H9 (cell line): Measurements from ENCODE around the gene TNFAIP8L3. TPM values are rescaled to one million over a fixed set of nuclear protein-coding genes. Genes with fewer than 3 reads are reported as not detected.

Experiments
- DNase-seq: peaks from one replicate; pipeline ENCODE4 v3.0.0-alpha.2; 2017
- H2AFZ ChIP-seq: one replicate; pipeline ENCODE4 v1.6.1; 2013; ENCODE audit warnings: mild to moderate bottlenecking, low read length, control low read depth, moderate library complexity
- H2AK5ac ChIP-seq: 2 replicates; pipeline ENCODE4 v1.6.1; 2013; ENCODE audit warnings: low read length, control low read depth, mixed read lengths; ENCODE audit not compliant: insufficient read length
- H2BK120ac ChIP-seq: one replicate; pipeline ENCODE4 v1.6.1; 2013; ENCODE audit warnings: low read depth, mild to moderate bottlenecking, low read length, control low read depth, inconsistent platforms; ENCODE audit not compliant: poor library complexity, severe bottlenecking
- H2BK12ac ChIP-seq: 2 replicates; pipeline ENCODE4 v1.6.1; 2013; ENCODE audit warnings: low read length, control low read depth, mixed read lengths, low read depth; ENCODE audit not compliant: insufficient read length
- H2BK15ac ChIP-seq: 2 replicates; pipeline ENCODE4 v1.6.1; 2013; ENCODE audit warnings: low read depth, low read length, control low read depth
- H2BK20ac ChIP-seq: one replicate; pipeline ENCODE4 v1.6.1; 2013; ENCODE audit warnings: low read depth, mild to moderate bottlenecking, low read length, control low read depth, inconsistent platforms; ENCODE audit not compliant: poor library complexity, severe bottlenecking
- H2BK5ac ChIP-seq: 2 replicates; pipeline ENCODE4 v1.6.1; 2013; ENCODE audit warnings: low read length, control low read depth, mixed read lengths; ENCODE audit not compliant: insufficient read length
- H3K14ac ChIP-seq: 2 replicates; pipeline ENCODE4 v1.6.1; 2013; ENCODE audit warnings: low read length, control low read depth; ENCODE audit not compliant: insufficient read depth
- H3K18ac ChIP-seq: 2 replicates; pipeline ENCODE4 v1.6.1; 2013; ENCODE audit warnings: low read depth, mild to moderate bottlenecking, mixed read lengths, low read length, control low read depth; ENCODE audit not compliant: insufficient read length
- H3K23ac ChIP-seq: 2 replicates; pipeline ENCODE4 v1.6.1; 2013; ENCODE audit warnings: low read length, control low read depth, mixed read lengths, low read depth; ENCODE audit not compliant: insufficient read length
- H3K23me2 ChIP-seq: 2 replicates; pipeline ENCODE4 v1.6.1; 2013; ENCODE audit warnings: low read depth, mild to moderate bottlenecking, mixed read lengths, low read length, control low read depth; ENCODE audit not compliant: insufficient read length, poor library complexity, severe bottlenecking
- H3K27ac ChIP-seq: 2 replicates; pipeline ENCODE4 v1.5.1; 2013; ENCODE audit warnings: low read length, control low read depth, mixed read lengths, low read depth; ENCODE audit not compliant: insufficient read length
- H3K27me3 ChIP-seq: 2 replicates; pipeline ENCODE4 v1.6.1; 2013; ENCODE audit warnings: low read length, control low read depth, inconsistent platforms; ENCODE audit not compliant: insufficient read depth
- H3K4ac ChIP-seq: 2 replicates; pipeline ENCODE4 v1.6.1; 2013; ENCODE audit warnings: low read depth, mild to moderate bottlenecking, control low read depth, inconsistent platforms, low read length, moderate library complexity
- H3K4me1 ChIP-seq: 2 replicates; pipeline ENCODE4 v1.6.1; 2013; ENCODE audit warnings: low read length, control low read depth, inconsistent platforms; ENCODE audit not compliant: insufficient read depth
- H3K4me2 ChIP-seq: 2 replicates; pipeline ENCODE4 v1.6.1; 2013; ENCODE audit warnings: low read length, control low read depth, mixed read lengths; ENCODE audit not compliant: insufficient read length, insufficient read depth
- H3K56ac ChIP-seq: 2 replicates; pipeline ENCODE4 v1.6.1; 2013; ENCODE audit warnings: low read depth, mild to moderate bottlenecking, mixed read lengths, low read length, control low read depth; ENCODE audit not compliant: insufficient read length
- H3K79me1 ChIP-seq: 2 replicates; pipeline ENCODE4 v1.6.1; 2013; ENCODE audit warnings: low read depth, mild to moderate bottlenecking, moderate library complexity, low read length, control low read depth, inconsistent platforms; ENCODE audit not compliant: insufficient read depth, poor library complexity, severe bottlenecking
- H3K79me2 ChIP-seq: 2 replicates; pipeline ENCODE4 v1.6.1; 2013; ENCODE audit warnings: low read length, control low read depth, inconsistent platforms; ENCODE audit not compliant: insufficient read depth
- H3K9ac ChIP-seq: 2 replicates; pipeline ENCODE4 v1.6.1; 2013; ENCODE audit warnings: low read length, control low read depth, mixed read lengths; ENCODE audit not compliant: insufficient read length; ENCODE audit errors: extremely low read depth
- H3K9me3 ChIP-seq: one replicate; pipeline ENCODE4 v1.6.1; 2013; ENCODE audit warnings: low read depth, low read length, inconsistent platforms; ENCODE audit not compliant: control insufficient read depth
- H3T11ph ChIP-seq: one replicate; pipeline ENCODE4 v1.6.1; 2013; ENCODE audit warnings: mild to moderate bottlenecking, low read length, control low read depth, inconsistent platforms
- H4K20me1 ChIP-seq: one replicate; pipeline ENCODE4 v1.6.1; 2013; ENCODE audit not compliant: control insufficient read depth, insufficient read length, insufficient read depth
- H4K5ac ChIP-seq: 2 replicates; pipeline ENCODE4 v1.6.1; 2013; ENCODE audit warnings: low read depth, mild to moderate bottlenecking, mixed read lengths, low read length, control low read depth; ENCODE audit not compliant: insufficient read length
- H4K8ac ChIP-seq: replicated peaks from 2 replicates; pipeline ENCODE4 v1.6.1; 2013; ENCODE audit warnings: low read length, control low read depth, mixed read lengths, low read depth; ENCODE audit not compliant: insufficient read length
- H4K91ac ChIP-seq: 2 replicates; pipeline ENCODE4 v1.6.1; 2013; ENCODE audit warnings: low read depth, mild to moderate bottlenecking, moderate library complexity, mixed read lengths, low read length, control low read depth; ENCODE audit not compliant: insufficient read length
- H3K27ac Mint-ChIP-seq, 3 experiments: 2 replicates in 2 of 3; 3 replicates in 1 of 3; pipeline ENCODE4 v1.8.0; 2020 to 2021; ENCODE audit warnings: mixed read lengths in 3 of 3, mild to moderate bottlenecking in 1 of 3, moderate library complexity in 1 of 3
- H3K27me3 Mint-ChIP-seq: 2 replicates; pipeline ENCODE4 v1.8.0; 2021; ENCODE audit warnings: low read depth, mild to moderate bottlenecking, moderate library complexity, mixed read lengths
- H3K36me3 Mint-ChIP-seq, 3 experiments: 2 replicates in 2 of 3; 3 replicates in 1 of 3; pipeline ENCODE4 v1.8.0; 2020 to 2021; ENCODE audit warnings: low read depth in 3 of 3, mixed read lengths in 3 of 3; ENCODE audit not compliant: insufficient read depth in 1 of 3
- H3K4me1 Mint-ChIP-seq, 2 experiments: 2 replicates each; pipeline ENCODE4 v1.8.0; 2020; ENCODE audit warnings: mixed read lengths in 2 of 2
- H3K4me3 Mint-ChIP-seq, 2 experiments: 2 replicates in 1 of 2; 3 replicates in 1 of 2; pipeline ENCODE4 v1.8.0; 2020 to 2021; ENCODE audit warnings: mild to moderate bottlenecking in 2 of 2, mixed read lengths in 2 of 2, moderate library complexity in 1 of 2
- H3K9me3 Mint-ChIP-seq, 2 experiments: 2 replicates in 1 of 2; 3 replicates in 1 of 2; pipeline ENCODE4 v1.8.0; 2020; ENCODE audit warnings: mild to moderate bottlenecking in 2 of 2, mixed read lengths in 2 of 2, moderate library complexity in 1 of 2
- CTCF ChIP-seq: fragments of 200-600 bp; sonication (generic); conservative IDR thresholded peaks from 3 replicates; pipeline ENCODE4 v1.8.0; 2021; ENCODE audit warnings: antibody characterized with exemption, mild to moderate bottlenecking
- WGBS: extraction: QIAGEN DNeasy Blood & Tissue Kit; methylation state at CpG from one replicate; pipeline ENCODE4 v1.1.7; 2013; ENCODE audit warnings: missing lambda C conversion rate, low lambda C conversion rate, mixed read lengths; ENCODE audit not compliant: insufficient read length; ENCODE audit errors: extremely low coverage; 5-methylcytosine and 5-hydroxymethylcytosine counted together
- total RNA-seq: library from RNA; stranded (reverse); gene quantifications from 2 replicates; pipeline ENCODE4 v1.2.1, GENCODE V29; 2021

TNFAIP8L3 gene
- total RNA-seq, 1 experiment from 2014 or later = 0.22 TPM

GRCh38 chr15:51067510-51067909, 27.2 kb downstream of the TNFAIP8L3 start:
- Histone ChIP-seq H3K18ac (no peak overlapping the region), H2AK5ac (no peak overlapping the region), H4K20me1 (no peaks in the 10 kb centered on the region), H3K4me1 (peaks cover 3% of the 10 kb centered on the region; the same call in 1 of the 2 replicates), H3K23me2 (no peaks in the 10 kb centered on the region), H3K23ac (no peak overlapping the region), H2BK15ac (no peak overlapping the region), H3K4ac (no peak overlapping the region), H2BK20ac (no peak overlapping the region), H4K91ac (no peak overlapping the region), H4K8ac (no peak overlapping the region), H3K14ac (no peak overlapping the region), H3K4me2 (no peak overlapping the region), H4K5ac (no peak overlapping the region), H3K79me2 (no peaks in the 10 kb centered on the region), H2AFZ (no peak overlapping the region), H3K27ac (no peak overlapping the region), H3K9me3 (no peaks in the 10 kb centered on the region), H2BK12ac (no peak overlapping the region), H3K27me3 (no peaks in the 10 kb centered on the region), H3K9ac (no peak overlapping the region), H2BK5ac (no peak overlapping the region), H2BK120ac (no peak overlapping the region), H3T11ph (no peak overlapping the region), H3K56ac (no peak overlapping the region), H3K79me1 (no peaks in the 10 kb centered on the region)
- no peak for DNase-seq
- peaks cover 0 to 2% of the 10 kb centered on the region in 2 experiments; a peak in 1 of 4 replicates for H3K4me1 Mint-ChIP-seq
- no peaks in the 10 kb centered on the region for H3K27me3 Mint-ChIP-seq
- H3K36me3 Mint-ChIP-seq = no peaks in the 10 kb centered on the region
- no peak for TF ChIP-seq CTCF
- no peaks in the 10 kb centered on the region for H3K9me3 Mint-ChIP-seq
- WGBS = no CpG with 5 or more reads among the region's 3 CpGs
- H3K4me3 Mint-ChIP-seq = no peak overlapping the region
- H3K27ac Mint-ChIP-seq = no peak overlapping the region
